Loucy (cell line): ENCODE data around the gene FABP1.

Experiments used
- H2AFZ ChIP-seq: fragments of 200-600 bp; sonication (generic); 2 replicates; pipeline ENCODE4 v1.6.0; 2016; ENCODE audit warnings: antibody characterized with exemption, mild to moderate bottlenecking, low read length, moderate library complexity
- H3F3A ChIP-seq: fragments of 200-600 bp; 2 replicates; pipeline ENCODE4 v1.6.0; 2016; ENCODE audit warnings: antibody characterized with exemption, low read depth, mild to moderate bottlenecking
- H3K27me3 ChIP-seq: fragments of 200-600 bp; sonication (generic); 2 replicates; pipeline ENCODE4 v1.6.1; 2014; ENCODE audit warnings: low read length, mild to moderate bottlenecking; ENCODE audit not compliant: insufficient read depth, poor library complexity, severe bottlenecking
- H3K36me3 ChIP-seq: fragments of 200-600 bp; sonication (generic); 2 replicates; pipeline ENCODE4 v1.6.1; 2016; ENCODE audit warnings: low read length; ENCODE audit not compliant: insufficient read depth
- H3K4me1 ChIP-seq: fragments of 200-600 bp; sonication (generic); 2 replicates; pipeline ENCODE4 v1.5.1; 2014; ENCODE audit warnings: low read length, mild to moderate bottlenecking; ENCODE audit not compliant: insufficient read depth, poor library complexity, severe bottlenecking
- H3K4me2 ChIP-seq: fragments of 200-600 bp; sonication (generic); 2 replicates; pipeline ENCODE4 v1.6.0; 2014; ENCODE audit warnings: antibody characterized with exemption, low read length, low read depth, mild to moderate bottlenecking; ENCODE audit not compliant: poor library complexity, severe bottlenecking
- H3K4me3 ChIP-seq: fragments of 200-600 bp; sonication (generic); 2 replicates; pipeline ENCODE4 v1.5.1; 2014; ENCODE audit warnings: low read length, mild to moderate bottlenecking, mixed read lengths; ENCODE audit not compliant: poor library complexity, severe bottlenecking
- H3K79me2 ChIP-seq: fragments of 200-600 bp; sonication (generic); 2 replicates; pipeline ENCODE4 v1.6.1; 2014; ENCODE audit warnings: low read length; ENCODE audit not compliant: insufficient read depth
- H3K9ac ChIP-seq: fragments of 200-600 bp; sonication (generic); 2 replicates; pipeline ENCODE4 v1.6.0; 2014; ENCODE audit warnings: mild to moderate bottlenecking, low read depth, low read length, moderate library complexity; ENCODE audit not compliant: poor library complexity, severe bottlenecking
- H3K9me2 ChIP-seq: fragments of 200-600 bp; sonication (generic); replicated peaks from 2 replicates; pipeline ENCODE4 v1.6.1; 2016; ENCODE audit warnings: low read depth, low read length, mixed read lengths
- H3K9me3 ChIP-seq: fragments of 200-600 bp; sonication (generic); 2 replicates; pipeline ENCODE4 v1.6.1; 2014; ENCODE audit warnings: mild to moderate bottlenecking, antibody characterized with exemption, low read length, low read depth; ENCODE audit not compliant: insufficient read depth
- H4K20me1 ChIP-seq: fragments of 200-600 bp; sonication (generic); 2 replicates; pipeline ENCODE4 v1.6.0; 2014; ENCODE audit warnings: antibody characterized with exemption, low read length, mild to moderate bottlenecking; ENCODE audit not compliant: insufficient read depth, poor library complexity, severe bottlenecking
- EZH2phosphoT487 ChIP-seq: fragments of 200-600 bp; IDR thresholded peaks from 2 replicates; pipeline ENCODE4 v1.6.1; 2018; ENCODE audit warnings: antibody characterized with exemption, mild to moderate bottlenecking, moderate library complexity, borderline replicate concordance
- TF ChIP-seq, protein P1 (sequence below): fragments of 200-600 bp; sonication (generic); conservative IDR thresholded peaks from 2 replicates; pipeline ENCODE4 v1.5.1; 2014; ENCODE audit warnings: mild to moderate bottlenecking, antibody characterized with exemption, low read length

FABP1 gene

DNA sequence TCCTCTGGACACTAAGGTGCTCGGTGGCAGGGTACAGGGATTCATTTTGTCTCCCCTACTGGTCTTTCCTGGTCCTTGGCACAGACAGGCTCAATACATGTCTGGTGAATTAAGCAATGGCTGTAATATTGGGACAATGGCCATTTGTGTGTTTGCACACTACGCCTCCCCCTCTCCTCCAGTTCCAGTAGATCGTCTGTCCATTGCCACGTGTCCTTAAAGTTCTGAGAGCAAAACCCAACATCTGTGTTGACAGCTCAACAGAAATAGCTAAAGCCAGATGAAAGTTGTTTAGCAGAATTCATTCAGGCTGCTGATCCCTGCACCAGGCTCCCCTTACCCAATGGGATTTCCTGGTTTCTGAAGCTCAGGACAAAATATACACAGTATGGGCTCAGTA is 9.0 kb upstream of the FABP1 start:
- TF ChIP-seq, protein P1, sequence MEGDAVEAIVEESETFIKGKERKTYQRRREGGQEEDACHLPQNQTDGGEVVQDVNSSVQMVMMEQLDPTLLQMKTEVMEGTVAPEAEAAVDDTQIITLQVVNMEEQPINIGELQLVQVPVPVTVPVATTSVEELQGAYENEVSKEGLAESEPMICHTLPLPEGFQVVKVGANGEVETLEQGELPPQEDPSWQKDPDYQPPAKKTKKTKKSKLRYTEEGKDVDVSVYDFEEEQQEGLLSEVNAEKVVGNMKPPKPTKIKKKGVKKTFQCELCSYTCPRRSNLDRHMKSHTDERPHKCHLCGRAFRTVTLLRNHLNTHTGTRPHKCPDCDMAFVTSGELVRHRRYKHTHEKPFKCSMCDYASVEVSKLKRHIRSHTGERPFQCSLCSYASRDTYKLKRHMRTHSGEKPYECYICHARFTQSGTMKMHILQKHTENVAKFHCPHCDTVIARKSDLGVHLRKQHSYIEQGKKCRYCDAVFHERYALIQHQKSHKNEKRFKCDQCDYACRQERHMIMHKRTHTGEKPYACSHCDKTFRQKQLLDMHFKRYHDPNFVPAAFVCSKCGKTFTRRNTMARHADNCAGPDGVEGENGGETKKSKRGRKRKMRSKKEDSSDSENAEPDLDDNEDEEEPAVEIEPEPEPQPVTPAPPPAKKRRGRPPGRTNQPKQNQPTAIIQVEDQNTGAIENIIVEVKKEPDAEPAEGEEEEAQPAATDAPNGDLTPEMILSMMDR = no peak
- no peak for TF ChIP-seq EZH2phosphoT487
- no peaks in the 10 kb centered on the region for H4K20me1 ChIP-seq
- H3K79me2 ChIP-seq = no peaks in the 10 kb centered on the region
- H3K9me2 ChIP-seq = no peaks in the 10 kb centered on the region
- H3K4me1 ChIP-seq = no peaks in the 10 kb centered on the region
- H3K36me3 ChIP-seq = no peaks in the 10 kb centered on the region
- H3K9me3 ChIP-seq = no peaks in the 10 kb centered on the region
- no peaks in the 10 kb centered on the region for H3K27me3 ChIP-seq
- no peak overlapping the region for H2AFZ ChIP-seq
- no peak overlapping the region for H3K4me3 ChIP-seq
- no peak overlapping the region for H3K4me2 ChIP-seq
- no peak overlapping the region for H3K9ac ChIP-seq
- H3F3A ChIP-seq = no peaks in the 10 kb centered on the region

DNA sequence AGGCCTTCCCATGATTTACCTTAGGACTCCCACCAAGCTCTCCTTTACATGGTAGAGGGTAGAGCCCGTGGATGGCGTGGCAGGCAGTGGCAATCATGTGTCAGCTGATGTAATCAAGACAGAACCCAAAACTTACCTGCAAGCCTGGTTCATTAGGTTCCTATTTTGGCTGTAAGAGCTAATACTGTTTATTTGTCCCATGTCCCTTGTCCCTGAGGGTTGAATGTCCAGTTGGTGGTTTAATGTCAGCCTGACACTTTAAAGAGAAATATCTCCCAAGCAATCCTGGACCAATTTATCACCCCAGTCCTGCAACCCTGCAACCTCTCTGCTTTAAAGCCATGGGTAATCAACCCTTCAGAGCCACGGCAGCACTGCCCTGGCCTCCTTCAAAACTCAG is 6.0 kb upstream of the FABP1 start:
- TF ChIP-seq, protein P1 = no peak
- no peak for TF ChIP-seq EZH2phosphoT487
- H3K27me3 ChIP-seq = no peaks in the 10 kb centered on the region

GRCh38 chr2:88131999-88132368 is 4.1 kb upstream of the FABP1 start:
- Histone ChIP-seq H3K4me3 (no peak overlapping the region), H3K4me1 (no peaks in the 10 kb centered on the region), H3K9me2 (no peaks in the 10 kb centered on the region), H3K9me3 (no peaks in the 10 kb centered on the region), H3K36me3 (no peaks in the 10 kb centered on the region), H3K27me3 (no peaks in the 10 kb centered on the region), H3K4me2 (no peak overlapping the region), H3K79me2 (no peaks in the 10 kb centered on the region), H3F3A (no peaks in the 10 kb centered on the region), H2AFZ (no peak overlapping the region), H3K9ac (no peak overlapping the region), H4K20me1 (no peaks in the 10 kb centered on the region)
- TF ChIP-seq, protein P1 = no peak
- TF ChIP-seq EZH2phosphoT487 = no peak

More for the DNA sequence above, 6.0 kb upstream of the FABP1 start:
- Histone ChIP-seq H3F3A (no peaks in the 10 kb centered on the region), H2AFZ (no peak overlapping the region), H3K4me2 (no peak overlapping the region), H3K4me1 (no peaks in the 10 kb centered on the region), H3K4me3 (no peak overlapping the region), H3K9me3 (no peaks in the 10 kb centered on the region), H3K9me2 (no peaks in the 10 kb centered on the region), H3K36me3 (no peaks in the 10 kb centered on the region), H4K20me1 (no peaks in the 10 kb centered on the region), H3K79me2 (no peaks in the 10 kb centered on the region), H3K9ac (no peak overlapping the region)
